Activated naive CD8-positive, alpha-beta T cell treated with anti-CD3 and anti-CD28 coated beads, Interleukin-2, amount 50 U/mL, for 16 hours (primary cell): ENCODE results near the gene TMEM126B.
A peak's percentile ranks its signal among the peaks of the same experiment; 100 is the strongest.
"Not testable (repeated sequence)": the region's sequence is repeated elsewhere in the genome, so short reads cannot be mapped to it uniquely, and the experiment has no call there.

Experiments used
- DNase-seq: peaks from one replicate; pipeline ENCODE4 v3.0.0-alpha.2; 2020; ENCODE audit warnings: low read depth, low spot score

TMEM126B gene

GRCh38 chr11:85627998-85628770 is at the start of gene TMEM126B:
Gene TMEM126B (plus strand): TSS chr11:85628593. CDS start chr11:85628608, 15 bp downstream.
- peak; percentile 92 for DNase-seq

GRCh38 chr11:85582111-85582510 is 46.3 kb upstream of the TMEM126B start:
- DNase-seq: no peak

GRCh38 chr11:85589373-85589772 is 39.0 kb upstream of the TMEM126B start:
- DNase-seq: no peak

- no peak for DNase-seq
Observed at GRCh38 chr11:85590848-85591483, 37.4 kb upstream of the TMEM126B start.

- no peak for DNase-seq
Observed at GRCh38 chr11:85595285-85595884, 33.0 kb upstream of the TMEM126B start.

GRCh38 chr11:85596886-85597285 is 31.5 kb upstream of the TMEM126B start:
- no peak for DNase-seq

- no peak for DNase-seq
Observed at GRCh38 chr11:85599083-85599482, 29.3 kb upstream of the TMEM126B start.

GRCh38 chr11:85602526-85603213 is 25.7 kb upstream of the TMEM126B start:
- DNase-seq: no peak

GRCh38 chr11:85603220-85603619 is 25.2 kb upstream of the TMEM126B start:
- no peak for DNase-seq

GRCh38 chr11:85606237-85606636 is 22.2 kb upstream of the TMEM126B start:
- not testable (repeated sequence) for DNase-seq

- DNase-seq: not testable (repeated sequence)
Observed at GRCh38 chr11:85608621-85609020, 19.8 kb upstream of the TMEM126B start.

GRCh38 chr11:85609286-85609685 is 19.1 kb upstream of the TMEM126B start:
- DNase-seq: not testable (repeated sequence)

GRCh38 chr11:85611643-85612042 is 16.8 kb upstream of the TMEM126B start:
- DNase-seq: not testable (repeated sequence)

- no peak for DNase-seq
Observed at GRCh38 chr11:85619499-85619898, 8.9 kb upstream of the TMEM126B start.

GRCh38 chr11:85620256-85620655 is 8.1 kb upstream of the TMEM126B start:
- DNase-seq: no peak

- no peak for DNase-seq
Observed at GRCh38 chr11:85626496-85626895, 1.9 kb upstream of the TMEM126B start.

GRCh38 chr11:85627332-85627997 is 928 bp upstream of the TMEM126B start, which contains the start of gene DLG2:
Gene DLG2 (minus strand): TSS chr11:85627344.
- no peak for DNase-seq

- DNase-seq: no peak
Observed at GRCh38 chr11:85628771-85629341, 463 bp downstream of the TMEM126B start.

- no peak for DNase-seq
Observed at GRCh38 chr11:85634747-85635146, 6.4 kb downstream of the TMEM126B start.

GRCh38 chr11:85643191-85643614 is 14.8 kb downstream of the TMEM126B start:
- no peak for DNase-seq

- no peak for DNase-seq
Observed at GRCh38 chr11:85647078-85647477, 18.7 kb downstream of the TMEM126B start.
